Measurements from ENCODE around the gene NPRL2. TPM values are rescaled to one million over a fixed set of nuclear protein-coding genes. Genes with fewer than 3 reads are reported as not detected.

NPRL2 gene
- total RNA-seq, 1 experiment from 2014 or later = 35.4 TPM

- H2AFZ ChIP-seq (ENCODE audit: low read depth, low read length, poor library complexity, severe bottlenecking) = no peak overlapping the region
- no TSS peak for BruUV-seq (replicated peaks)
- no peak overlapping the region; the same call in 1 of the 2 replicates for H3K27ac ChIP-seq (ENCODE audit: low read depth, low read length)
- RAD21 ChIA-PET (ENCODE audit: low non-redundant PET in 1 of 2, low total read pairs in 2 of 2, uncharacterized antibody in 2 of 2, unreplicated experiment in 2 of 2) = no interaction called here
- H3K9me2 ChIP-seq (ENCODE audit: insufficient read depth) = no peaks in the 10 kb centered on the region
- H3K4me3 ChIP-seq (replicated peaks in 1 of 2; ENCODE audit: low read depth in 1 of 2, low read length in 2 of 2) = no peak overlapping the region
- H3K9ac ChIP-seq (ENCODE audit: low read length) = no peak overlapping the region
- no peak for TF ChIP-seq CBX3 (IDR thresholded peaks at IDR 0.05; ENCODE audit: low read depth)
- TF ChIP-seq ZFX (IDR thresholded peaks at IDR 0.05) = no peak
- no peak for TF ChIP-seq SP1 (IDR thresholded peaks at IDR 0.05; ENCODE audit: low read depth)
- TF ChIP-seq SIN3A (IDR thresholded peaks at IDR 0.05; ENCODE audit: low read depth) = no peak
- peaks cover 52% of the 10 kb centered on the region for H3K79me2 ChIP-seq (ENCODE audit: insufficient read depth, low read length)
- H3K27me3 ChIP-seq (ENCODE audit: insufficient read depth, low read length) = no peaks in the 10 kb centered on the region
- no peaks in the 10 kb centered on the region for H3K9me3 ChIP-seq (ENCODE audit: control insufficient read depth in 1 of 2, insufficient read depth in 1 of 2, low read depth in 1 of 2, low read length in 2 of 2)
- POLR2A ChIA-PET = no interaction called here
- ATAC-seq (no peak), DNase-seq (ENCODE audit: low read depth, low spot score) (no peak)
- H4K20me1 ChIP-seq (ENCODE audit: insufficient read depth) = no peaks in the 10 kb centered on the region
- CTCF ChIA-PET = no interaction called here
- peaks cover 14 to 31% of the 10 kb centered on the region in 2 experiments; a peak in 3 of 4 replicates for H3K36me3 ChIP-seq (ENCODE audit: control insufficient read depth in 1 of 2, insufficient read depth in 2 of 2, low read length in 2 of 2)
- H3K4me1 ChIP-seq (ENCODE audit: control insufficient read depth in 1 of 2, insufficient read depth in 2 of 2, low read length in 2 of 2) = peaks cover 12 to 41% of the 10 kb centered on the region in 2 experiments; a peak in 3 of 4 replicates
- intact Hi-C loops (cut with micrococcal nuclease) = loop anchor here (10.0 kb wide), 1 partner anchor 1028 kb away; the partner anchor contains the start of gene MANF
- 0 out of 2 replicates have a peak overlapping the region, but pooled peaks have one; percentile 9 for H3K4me2 ChIP-seq (ENCODE audit: low read length)
Measured at GRCh38 chr3:50356553-50356952, 6.0 kb upstream of the NPRL2 start.

GRCh38 chr3:50355829-50356552 lies 5.4 kb upstream of the NPRL2 start:
- Histone ChIP-seq H4K20me1 (ENCODE audit: insufficient read depth) (no peaks in the 10 kb centered on the region), H3K79me2 (ENCODE audit: insufficient read depth, low read length) (peaks cover 57% of the 10 kb centered on the region), H3K4me2 (ENCODE audit: low read length) (no peak overlapping the region), H3K27me3 (ENCODE audit: insufficient read depth, low read length) (no peaks in the 10 kb centered on the region), H3K9ac (ENCODE audit: low read length) (no peak overlapping the region), H3K4me3 (replicated peaks in 1 of 2; ENCODE audit: low read depth in 1 of 2, low read length in 2 of 2) (no peak overlapping the region), H3K9me3 (ENCODE audit: control insufficient read depth in 1 of 2, insufficient read depth in 1 of 2, low read depth in 1 of 2, low read length in 2 of 2) (no peaks in the 10 kb centered on the region), H3K27ac (ENCODE audit: low read depth, low read length) (no peak overlapping the region; the same call in 1 of the 2 replicates), H3K4me1 (ENCODE audit: control insufficient read depth in 1 of 2, insufficient read depth in 2 of 2, low read length in 2 of 2) (peaks cover 12 to 47% of the 10 kb centered on the region in 2 experiments; a peak in 3 of 4 replicates), H3K9me2 (ENCODE audit: insufficient read depth) (no peaks in the 10 kb centered on the region), H3K36me3 (ENCODE audit: control insufficient read depth in 1 of 2, insufficient read depth in 2 of 2, low read length in 2 of 2) (peaks cover 14 to 31% of the 10 kb centered on the region in 2 experiments; a peak in 3 of 4 replicates), H2AFZ (ENCODE audit: low read depth, low read length, poor library complexity, severe bottlenecking) (no peak overlapping the region)
- ATAC-seq = no peak
- DNase-seq (ENCODE audit: low read depth, low spot score) = no peak
- intact Hi-C loops (cut with micrococcal nuclease) = loop anchor here (10.0 kb wide), 1 partner anchor 1029 kb away; the partner anchor contains the start of gene MANF
- no peak for TF ChIP-seq EZH2phosphoT487 (IDR thresholded peaks at IDR 0.05; ENCODE audit: borderline replicate concordance)
- no peak for TF ChIP-seq EZH2 (IDR thresholded peaks at IDR 0.05)
- no peak for TF ChIP-seq ZBTB33 (IDR thresholded peaks at IDR 0.05; ENCODE audit: extremely low read depth, insufficient replicate concordance, low read length)
- no peak for TF ChIP-seq FOSL1 (IDR thresholded peaks at IDR 0.05; ENCODE audit: low read depth)
- TF ChIP-seq CBX3 (IDR thresholded peaks at IDR 0.05; ENCODE audit: low read depth) = no peak
- TF ChIP-seq CEBPB (IDR thresholded peaks at IDR 0.05; ENCODE audit: low read depth) = no peak
- CTCF ChIA-PET = no interaction called here
- BruUV-seq (replicated peaks) = no TSS peak
- RAD21 ChIA-PET (ENCODE audit: low non-redundant PET in 1 of 2, low total read pairs in 2 of 2, uncharacterized antibody in 2 of 2, unreplicated experiment in 2 of 2) = no interaction called here
- POLR2A ChIA-PET = no interaction called here
